ENCODE measurements around the gene CCDC8. TPM values are rescaled to one million over a fixed set of nuclear protein-coding genes. Genes with fewer than 3 reads are reported as not detected.

CCDC8 gene
- polyA plus RNA-seq, 2 of the 4 experiments (the other 2 are of a cell fraction): 0.04 to 0.08 TPM

DNA sequence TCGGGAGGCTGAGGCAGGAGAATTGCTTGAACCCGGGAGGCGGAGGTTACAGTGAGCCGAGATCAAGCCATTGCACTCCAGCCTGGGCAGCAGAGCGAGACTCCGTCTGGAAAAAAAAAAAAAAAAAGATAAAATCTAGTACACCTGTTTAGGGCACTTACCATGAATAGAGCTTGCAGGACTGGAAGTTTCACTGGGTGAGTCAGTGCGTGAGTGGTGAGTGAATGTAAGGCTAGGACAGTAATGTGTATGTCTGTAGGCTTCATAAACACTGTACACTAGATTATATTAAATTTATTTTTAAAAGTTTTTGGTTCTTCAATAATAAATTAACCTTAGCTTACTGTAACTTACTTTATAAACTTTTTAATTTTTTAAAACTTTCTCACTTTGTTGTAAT, 43.5 kb downstream of the CCDC8 start:
- TF ChIP-seq, protein P1, sequence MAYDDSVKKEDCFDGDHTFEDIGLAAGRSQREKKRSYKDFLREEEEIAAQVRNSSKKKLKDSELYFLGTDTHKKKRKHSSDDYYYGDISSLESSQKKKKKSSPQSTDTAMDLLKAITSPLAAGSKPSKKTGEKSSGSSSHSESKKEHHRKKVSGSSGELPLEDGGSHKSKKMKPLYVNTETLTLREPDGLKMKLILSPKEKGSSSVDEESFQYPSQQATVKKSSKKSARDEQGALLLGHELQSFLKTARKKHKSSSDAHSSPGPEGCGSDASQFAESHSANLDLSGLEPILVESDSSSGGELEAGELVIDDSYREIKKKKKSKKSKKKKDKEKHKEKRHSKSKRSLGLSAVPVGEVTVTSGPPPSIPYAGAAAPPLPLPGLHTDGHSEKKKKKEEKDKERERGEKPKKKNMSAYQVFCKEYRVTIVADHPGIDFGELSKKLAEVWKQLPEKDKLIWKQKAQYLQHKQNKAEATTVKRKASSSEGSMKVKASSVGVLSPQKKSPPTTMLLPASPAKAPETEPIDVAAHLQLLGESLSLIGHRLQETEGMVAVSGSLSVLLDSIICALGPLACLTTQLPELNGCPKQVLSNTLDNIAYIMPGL (CRISPR knock-in tag; IDR thresholded peaks at IDR 0.05; ENCODE audit: borderline replicate concordance): no peak
- TF ChIP-seq FOXS1 (CRISPR knock-in tag; IDR thresholded peaks at IDR 0.05) (no peak), HOXB5 (CRISPR knock-in tag; IDR thresholded peaks at IDR 0.05) (no peak), BHLHE40 (IDR thresholded peaks at IDR 0.05; ENCODE audit: low read depth, low read length) (no peak)
- no peak for ATAC-seq
- Histone ChIP-seq H3K9me3 (no peaks in the 10 kb centered on the region), H3K27ac (no peak overlapping the region), H3K4me2 (no peak overlapping the region), H3K4me3 (no peak overlapping the region), H3K4me1 (peaks cover 39% of the 10 kb centered on the region)
- 91% methylated on average over 7 of the region's 7 CpGs for WGBS (ENCODE audit: missing lambda C conversion rate)
- ChIA-PET POLR2A (interaction anchor here (1.2 kb wide), 1 partner anchor 23 kb away, joined by 4 read pairs; the partner anchor contains the start of gene PPP5C), CTCF (interaction anchor here (0.6 to 30.8 kb wide), 9 partner anchors 14 to 471 kb away, joined by 3 to 501 read pairs (median 6); partner anchors contain the start of gene PPP5C)
- no peak for DNase-seq (ENCODE audit: low read depth in 1 of 2, low spot score in 1 of 2)
- FAIRE-seq: no peak

DNA sequence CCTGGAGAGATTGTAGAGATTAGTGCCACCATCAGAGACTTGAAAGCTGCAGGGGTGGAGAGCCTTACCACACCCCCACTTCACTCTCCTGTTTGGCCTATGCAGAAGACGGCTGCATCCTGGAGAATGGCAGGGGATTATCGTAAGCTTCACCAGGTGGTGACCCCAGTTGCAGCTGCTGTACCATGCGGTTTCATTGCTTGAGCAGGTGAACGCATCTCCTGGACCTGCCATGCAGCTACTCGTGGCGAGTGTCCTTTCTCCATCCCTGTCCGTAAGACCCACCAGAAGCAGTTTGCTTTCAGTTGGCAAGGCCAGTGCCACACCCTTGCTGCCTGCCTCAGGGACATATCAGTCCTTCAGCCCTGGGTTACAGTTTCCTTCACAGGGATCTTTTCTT, 45.2 kb downstream of the CCDC8 start:
- DNase-seq (ENCODE audit: low read depth in 1 of 2, low spot score in 1 of 2): no peak
- TF ChIP-seq CHD2 (IDR thresholded peaks at IDR 0.05; ENCODE audit: low read length, partially characterized antibody) (no peak), FOSB (CRISPR knock-in tag; IDR thresholded peaks at IDR 0.05) (no peak), ESRRA (IDR thresholded peaks at IDR 0.05; ENCODE audit: borderline replicate concordance, low read length) (no peak), FOSL2 (IDR thresholded peaks at IDR 0.05) (no peak), FOSL2 (CRISPR knock-in tag; IDR thresholded peaks at IDR 0.05) (no peak), JUN (IDR thresholded peaks at IDR 0.05) (no peak), TFCP2L1 (CRISPR knock-in tag; IDR thresholded peaks at IDR 0.05) (no peak), CBX2 (IDR thresholded peaks at IDR 0.05; ENCODE audit: borderline replicate concordance, low read depth) (no peak), NR3C1 (IDR thresholded peaks at IDR 0.05) (no peak), HDAC2 (IDR thresholded peaks at IDR 0.05) (no peak), MAFK (IDR thresholded peaks at IDR 0.05; ENCODE audit: partially characterized antibody) (no peak), CEBPB (IDR thresholded peaks at IDR 0.05) (no peak), RAD21 (conservative IDR thresholded peaks at IDR 0.05 in 1 of 2, IDR thresholded peaks at IDR 0.05 in 1 of 2) (no peak), EP300 (IDR thresholded peaks at IDR 0.05) (no peak), MAZ (IDR thresholded peaks at IDR 0.05; ENCODE audit: borderline replicate concordance, low read depth, low read length) (no peak)
- TF ChIP-seq, protein P1 (CRISPR knock-in tag; IDR thresholded peaks at IDR 0.05; ENCODE audit: borderline replicate concordance): no peak
- TF ChIP-seq, protein P2, sequence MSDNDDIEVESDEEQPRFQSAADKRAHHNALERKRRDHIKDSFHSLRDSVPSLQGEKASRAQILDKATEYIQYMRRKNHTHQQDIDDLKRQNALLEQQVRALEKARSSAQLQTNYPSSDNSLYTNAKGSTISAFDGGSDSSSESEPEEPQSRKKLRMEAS (IDR thresholded peaks at IDR 0.05): no peak
- TF ChIP-seq, protein P3, sequence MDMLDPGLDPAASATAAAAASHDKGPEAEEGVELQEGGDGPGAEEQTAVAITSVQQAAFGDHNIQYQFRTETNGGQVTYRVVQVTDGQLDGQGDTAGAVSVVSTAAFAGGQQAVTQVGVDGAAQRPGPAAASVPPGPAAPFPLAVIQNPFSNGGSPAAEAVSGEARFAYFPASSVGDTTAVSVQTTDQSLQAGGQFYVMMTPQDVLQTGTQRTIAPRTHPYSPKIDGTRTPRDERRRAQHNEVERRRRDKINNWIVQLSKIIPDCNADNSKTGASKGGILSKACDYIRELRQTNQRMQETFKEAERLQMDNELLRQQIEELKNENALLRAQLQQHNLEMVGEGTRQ (IDR thresholded peaks at IDR 0.05): no peak
- POLR2A ChIA-PET: interaction anchor here (0.6 kb wide), 1 partner anchor 26 kb away, joined by 3 read pairs; no protein-coding TSS in a partner anchor
- no peak overlapping the region for H3K4me3 ChIP-seq
- WGBS (ENCODE audit: missing lambda C conversion rate): 96% methylated on average over 7 of the region's 7 CpGs
- no peak for ATAC-seq
- H3K4me2 ChIP-seq: no peak overlapping the region
- CTCF ChIA-PET: interaction anchor here (0.6 to 30.8 kb wide), 14 partner anchors 12 to 381 kb away, joined by 3 to 501 read pairs (median 4); partner anchors contain the start of gene PPP5C
- H3K9me3 ChIP-seq: no peaks in the 10 kb centered on the region
- H3K4me1 ChIP-seq: peaks cover 22% of the 10 kb centered on the region
- FAIRE-seq: no peak
- H3K27ac ChIP-seq: no peak overlapping the region

Measured in A549 (cell line).